Measurements from ENCODE around the gene CLBA1. TPM values are rescaled to one million over a fixed set of nuclear protein-coding genes. Genes with fewer than 3 reads are reported as not detected.

CLBA1 gene
- total and polyA plus RNA-seq, 11 donors: 0.76 to 3.7 (median 2.6) TPM

DNA sequence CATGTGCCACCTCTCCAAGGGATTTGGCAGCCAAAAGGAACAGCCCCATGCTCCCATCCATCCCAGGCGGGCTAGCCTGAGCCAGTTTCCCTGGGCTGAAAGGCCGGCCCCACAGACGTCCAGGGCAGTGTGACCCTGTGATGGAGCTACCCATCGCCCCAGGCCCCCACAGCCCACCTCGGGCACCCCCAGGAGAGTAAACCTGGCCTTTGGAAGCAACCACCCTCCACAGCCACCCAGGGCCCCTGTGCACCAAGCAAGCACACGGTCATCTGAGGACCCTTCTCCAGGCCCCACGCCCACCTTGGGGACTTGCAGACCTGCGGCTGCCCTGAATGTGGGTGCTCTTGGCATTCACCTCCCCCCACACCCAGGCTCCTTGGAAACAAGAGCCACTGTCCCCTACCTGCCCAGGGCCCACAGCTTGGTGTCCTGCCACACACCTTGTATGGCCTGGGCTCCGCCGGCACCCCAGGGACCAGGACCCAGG, 15.8 kb upstream of the CLBA1 start:
- peak overlapping the region in 6 of 12 donors; percentile 13 to 44 (median 26) for H3K4me3 ChIP-seq
- 91 to 100% (median 94%) methylated on average over 3 to 10 of the region's 10 CpGs for WGBS, 4 donors
- peaks cover 9 to 67% (median 42%) of the 10 kb centered on the region in 12 donors for H3K4me1 ChIP-seq
- TF ChIP-seq POLR2A (IDR thresholded peaks at IDR 0.05): no peak
- no peak for TF ChIP-seq CTCF (IDR thresholded peaks at IDR 0.05)
- peaks cover 0 to 12% (median 0%) of the 10 kb centered on the region in 9 donors for H3K27me3 ChIP-seq
- H3K9me3 ChIP-seq: no peaks in the 10 kb centered on the region
- intact Hi-C loops (cut with DNase I): loop anchor here in 3 of 10 donors (5.0 to 10.0 kb wide), 2 partner anchors 37 to 235 kb away; no protein-coding TSS in a partner anchor
- ATAC-seq (no peak), DNase-seq (peak in 4 of 5 donors; percentile 5 to 60 (median 23))
- no peaks in the 10 kb centered on the region for H3K36me3 ChIP-seq
- peak overlapping the region in 6 of 12 donors; percentile 35 to 94 (median 66) for H3K27ac ChIP-seq

DNA sequence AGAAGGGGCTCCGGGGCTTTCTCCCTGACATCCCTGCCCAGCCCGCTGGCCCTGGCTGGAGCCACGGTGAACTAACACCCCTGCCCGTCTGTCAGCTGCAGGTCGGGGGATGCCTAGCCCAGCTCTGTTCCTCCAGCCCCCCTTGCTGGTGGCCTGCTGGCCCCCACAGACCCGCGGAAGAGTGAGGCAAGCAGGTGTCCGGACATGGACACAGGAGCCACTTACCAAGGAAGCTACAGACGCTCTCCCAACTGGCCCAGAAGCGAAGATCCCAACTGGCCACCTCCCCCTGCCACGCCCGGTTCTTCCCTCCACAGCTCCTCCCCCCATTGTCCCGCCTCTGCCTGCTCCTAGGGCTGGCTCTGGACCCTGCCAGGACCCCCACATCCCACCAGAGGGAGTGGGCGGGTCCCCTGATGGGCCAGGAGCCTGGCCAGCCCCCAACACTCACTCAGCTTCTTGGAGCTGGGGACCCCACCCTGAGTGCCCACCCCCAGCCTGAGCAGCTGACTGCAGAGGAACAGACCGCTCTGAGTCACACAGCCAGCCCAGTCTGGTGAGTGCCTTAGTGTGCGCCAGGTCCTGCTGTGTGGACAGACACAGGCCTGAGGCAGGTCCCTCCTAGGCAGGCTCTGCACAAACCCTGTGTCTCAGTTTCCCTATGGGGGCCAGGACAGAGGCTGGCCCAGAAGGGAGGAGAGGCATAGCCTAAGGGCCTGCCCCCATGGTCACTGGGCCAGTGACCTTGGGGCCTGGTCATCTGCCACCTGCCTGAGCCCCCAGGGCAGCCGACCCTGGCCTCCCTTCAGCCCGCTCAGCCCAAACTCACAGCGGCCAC, 15.1 kb upstream of the CLBA1 start:
- peak overlapping the region in 6 of 12 donors; percentile 13 to 44 (median 26) for H3K4me3 ChIP-seq
- ATAC-seq (peak in 3 of 4 donors; percentile 37 to 43 (median 38)), DNase-seq (peak in 4 of 5 donors; percentile 61 to 79 (median 65))
- no peaks in the 10 kb centered on the region for H3K9me3 ChIP-seq
- H3K27ac ChIP-seq: peak overlapping the region in 7 of 12 donors; percentile 18 to 94 (median 64)
- 71 to 81% (median 77%) methylated on average over 13 to 19 of the region's 19 CpGs for WGBS, 4 donors
- no peaks in the 10 kb centered on the region for H3K36me3 ChIP-seq
- intact Hi-C loops (cut with DNase I): loop anchor here in 1 of 10 donors (10.0 kb wide), 1 partner anchor 234 kb away; no protein-coding TSS in a partner anchor
- peaks cover 9 to 72% (median 47%) of the 10 kb centered on the region in 12 donors for H3K4me1 ChIP-seq
- H3K27me3 ChIP-seq: peaks cover 0 to 14% (median 0%) of the 10 kb centered on the region in 9 donors
- no peak for TF ChIP-seq CTCF (IDR thresholded peaks at IDR 0.05)

GRCh38 chr14:104971447-104972240, 13.9 kb upstream of the CLBA1 start:
- WGBS, 4 donors: 96 to 97% (median 97%) methylated on average over 11 to 12 of the region's 12 CpGs
- Histone ChIP-seq H3K27ac (peak overlapping the region in 4 of 12 donors; percentile 45 to 94 (median 62)), H3K4me3 (no peak overlapping the region), H3K9me3 (no peaks in the 10 kb centered on the region), H3K36me3 (no peaks in the 10 kb centered on the region), H3K27me3 (peaks cover 0 to 15% (median 0%) of the 10 kb centered on the region in 9 donors), H3K4me1 (peaks cover 12 to 83% (median 54%) of the 10 kb centered on the region in 12 donors)
- intact Hi-C loops (cut with DNase I): loop anchor here in 1 of 10 donors (10.0 kb wide), 1 partner anchor 233 kb away; no protein-coding TSS in a partner anchor
- DNase-seq: peak in 3 of 5 donors; percentile 27 to 57 (median 28)
- no peak for ATAC-seq
- TF ChIP-seq POLR2A (IDR thresholded peaks at IDR 0.05) (no peak), CTCF (IDR thresholded peaks at IDR 0.05) (no peak)

Measured in heart left ventricle (tissue), 16 donors.